ENCODE results near the gene XDH.

GRCh38 chr2:31442376-31442775 lies 27.8 kb upstream of the XDH start:
- TF ChIP-seq EZH2 (IDR thresholded peaks at IDR 0.05; ENCODE audit: insufficient read depth, poor library complexity, severe bottlenecking), result no peak
- TF ChIP-seq EZH2phosphoT487 (IDR thresholded peaks at IDR 0.05; ENCODE audit: insufficient read depth, low read depth), result no peak

Measured in GM23248 (cell line).